Activated CD4-positive, alpha-beta T cell treated with anti-CD3 and anti-CD28 coated beads for 1 hour (primary cell): Measurements from ENCODE around the gene FIZ1.
"Not testable (repeated sequence)": the region's sequence is repeated elsewhere in the genome, so short reads cannot be mapped to it uniquely, and the experiment has no call there.

Experiments used
- DNase-seq: peaks from one replicate; pipeline ENCODE4 v3.0.0-alpha.2; 2020

The FIZ1 gene

DNA sequence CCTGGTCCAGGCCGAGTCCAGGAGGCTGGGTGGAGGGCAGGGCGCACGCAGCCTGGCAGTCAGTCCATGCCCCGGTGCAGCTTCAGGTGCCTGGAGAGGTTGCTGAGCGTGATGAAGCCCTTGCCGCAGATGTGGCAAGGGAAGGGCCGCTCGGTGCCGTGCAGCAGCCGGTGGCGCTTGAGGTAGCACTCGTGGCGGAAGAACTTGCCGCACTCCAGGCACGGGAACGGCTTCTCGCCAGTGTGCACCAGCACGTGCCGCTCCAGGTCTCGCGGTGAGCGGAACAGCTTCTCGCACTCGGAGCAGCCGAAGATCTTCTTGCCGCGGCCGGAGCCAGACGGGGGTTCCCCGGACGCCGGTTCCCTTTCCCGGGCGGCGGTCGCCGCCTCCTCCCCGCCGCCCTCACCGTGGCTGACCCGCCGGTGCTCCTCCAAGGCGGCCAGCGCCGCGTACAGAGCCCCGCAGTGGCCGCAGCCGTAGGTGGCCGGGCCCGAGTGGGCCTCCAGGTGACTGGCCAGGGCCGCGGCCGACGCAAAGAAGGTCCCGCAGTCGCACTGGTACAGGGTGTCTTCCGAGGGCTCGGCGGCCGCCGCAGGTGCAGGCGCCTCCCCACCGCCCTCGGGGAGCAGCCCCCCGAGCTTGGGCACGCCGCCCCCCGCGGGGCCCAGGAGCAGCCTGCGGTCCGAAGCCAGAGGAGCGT lies 6.8 kb downstream of the FIZ1 start:
- no peak for DNase-seq

- no peak for DNase-seq
These were observed 7.8 kb downstream of the FIZ1 start for GRCh38 chr19:55591555-55591954.

DNA sequence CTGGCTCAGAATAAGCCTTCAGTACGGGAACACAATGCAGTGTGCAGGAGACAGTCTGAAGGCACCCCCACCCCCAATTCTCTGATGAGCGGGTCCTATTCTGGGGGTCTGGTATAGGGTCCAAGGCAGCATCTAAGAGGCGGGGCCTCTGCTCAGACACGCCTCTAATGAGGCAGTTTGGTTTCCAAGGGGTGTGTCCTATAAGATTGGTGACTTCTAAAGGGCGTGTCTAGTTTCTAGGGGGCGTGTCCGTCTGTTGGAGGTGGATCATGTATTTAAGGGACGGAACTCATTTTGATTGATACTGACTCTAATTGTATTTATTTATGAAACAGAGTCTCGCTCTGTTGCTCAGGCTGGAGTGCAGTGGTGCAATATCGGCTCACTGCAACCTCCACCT lies 8.7 kb downstream of the FIZ1 start:
- no peak for DNase-seq

DNA sequence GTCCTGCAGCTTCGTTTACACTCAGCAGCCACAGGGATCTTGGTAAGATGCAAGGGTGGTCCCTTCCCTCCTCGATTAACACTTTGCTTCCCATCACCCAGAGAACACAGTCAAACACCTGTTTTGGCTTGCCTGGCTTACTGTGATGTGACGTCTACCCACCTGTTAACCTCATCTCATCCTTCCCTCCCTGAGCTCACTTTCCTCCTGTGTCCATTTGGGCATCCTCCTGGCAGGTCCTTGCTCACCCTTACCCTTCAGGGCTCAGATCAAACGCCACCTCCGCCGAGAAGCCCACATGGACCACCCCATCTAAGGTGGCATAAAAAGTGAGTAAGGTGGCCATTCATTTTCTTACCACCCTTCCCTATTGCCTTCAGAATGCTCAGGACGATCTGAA lies 9.2 kb downstream of the FIZ1 start:
- no peak for DNase-seq

- DNase-seq, result no peak
These were observed 10.6 kb downstream of the FIZ1 start for GRCh38 chr19:55588738-55589137.

GRCh38 chr19:55586976-55587668 lies 12.2 kb downstream of the FIZ1 start:
- peak; percentile 83 for DNase-seq

DNA sequence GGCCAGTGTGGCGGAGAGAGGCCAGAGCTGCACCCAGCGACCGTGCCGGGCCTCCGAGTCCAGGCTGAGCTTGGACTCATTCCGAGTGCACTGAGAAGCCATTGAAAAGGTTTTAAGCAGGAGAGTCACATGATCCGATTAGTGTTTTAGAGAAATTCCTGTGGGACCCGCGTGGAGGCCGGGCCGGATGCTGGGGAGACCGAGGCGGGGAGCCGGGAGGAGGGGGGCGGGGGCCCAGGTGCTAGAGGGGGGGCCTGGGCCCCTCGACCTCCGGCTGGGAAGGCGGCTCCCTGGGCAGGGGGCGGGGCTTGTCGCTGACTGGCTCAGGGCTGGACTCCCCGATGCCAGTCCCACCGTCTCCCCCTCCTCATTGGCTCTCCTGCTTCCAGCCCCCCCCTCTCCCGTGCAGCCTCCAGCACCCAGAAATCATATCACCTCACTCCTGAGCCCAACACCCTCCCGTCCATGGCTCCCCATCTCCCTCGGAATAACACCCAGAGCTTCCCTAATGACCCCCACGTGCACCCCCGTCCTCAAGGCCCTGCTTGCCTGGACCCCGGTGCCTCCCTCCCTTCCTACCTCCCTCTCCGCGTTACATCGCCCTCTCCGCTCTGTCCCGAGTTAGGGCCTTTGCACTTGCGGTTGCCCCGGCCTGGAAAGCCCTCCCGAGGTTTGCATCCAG lies 13.5 kb downstream of the FIZ1 start:
- no peak for DNase-seq

DNA sequence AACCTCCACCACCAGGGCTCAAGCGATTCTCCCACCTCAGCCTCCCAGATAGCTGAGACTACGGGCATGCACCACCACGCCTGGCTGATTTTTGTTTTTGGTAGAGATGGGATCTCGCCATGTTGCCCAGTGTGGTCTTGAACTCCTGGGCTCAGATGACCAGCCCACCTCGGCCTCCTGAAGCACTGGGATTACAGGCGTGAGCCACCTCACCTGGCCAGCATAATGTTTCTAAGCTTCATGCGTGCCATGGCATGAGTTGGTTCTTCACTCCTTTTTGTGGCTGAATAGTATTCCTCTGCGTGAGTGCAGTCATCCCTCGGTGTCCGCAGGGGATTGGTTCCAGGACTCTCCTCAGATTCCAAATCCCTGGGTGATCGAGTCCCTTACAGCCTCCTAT lies 14.4 kb downstream of the FIZ1 start:
- no peak for DNase-seq

DNA sequence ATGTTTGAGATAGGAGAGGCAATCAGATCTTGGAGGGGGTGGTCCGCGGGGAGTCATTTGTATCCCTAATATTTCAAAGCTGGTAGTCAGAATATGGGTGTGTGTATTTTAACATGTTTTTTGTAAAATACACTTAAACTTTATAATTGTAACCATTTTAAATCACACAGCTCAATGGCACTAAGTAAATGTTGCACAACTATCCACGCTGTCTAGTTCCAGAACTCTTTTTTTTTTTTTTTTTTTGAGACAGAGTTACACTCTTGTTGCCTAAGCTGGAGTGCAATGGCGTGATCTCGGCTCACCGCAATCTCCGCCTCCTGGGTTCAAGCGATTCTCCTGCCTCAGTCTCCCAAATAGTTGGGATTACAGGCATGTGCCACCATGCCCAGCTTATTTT lies 15.4 kb downstream of the FIZ1 start:
- DNase-seq, result not testable (repeated sequence)

DNA sequence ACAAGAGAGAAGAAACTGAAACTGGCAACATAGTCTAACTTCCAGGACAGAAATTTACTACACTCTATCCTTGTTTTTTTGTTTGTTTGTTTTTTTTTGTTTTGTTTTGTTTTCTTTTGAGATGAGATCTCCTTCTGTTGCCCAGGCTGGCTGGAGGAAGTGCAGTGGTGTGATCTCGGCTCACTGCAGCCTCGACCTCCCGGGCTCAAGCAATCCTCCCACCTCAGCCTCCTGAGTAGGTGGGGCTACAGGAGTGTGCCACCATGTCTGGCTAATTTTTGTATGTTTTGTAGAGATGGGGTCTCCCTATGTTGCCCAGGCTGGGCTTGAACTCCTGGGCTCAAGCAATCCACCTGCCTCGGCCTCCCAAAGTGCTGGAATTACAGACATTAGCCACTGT lies 17.0 kb downstream of the FIZ1 start:
- DNase-seq, result not testable (repeated sequence)

DNA sequence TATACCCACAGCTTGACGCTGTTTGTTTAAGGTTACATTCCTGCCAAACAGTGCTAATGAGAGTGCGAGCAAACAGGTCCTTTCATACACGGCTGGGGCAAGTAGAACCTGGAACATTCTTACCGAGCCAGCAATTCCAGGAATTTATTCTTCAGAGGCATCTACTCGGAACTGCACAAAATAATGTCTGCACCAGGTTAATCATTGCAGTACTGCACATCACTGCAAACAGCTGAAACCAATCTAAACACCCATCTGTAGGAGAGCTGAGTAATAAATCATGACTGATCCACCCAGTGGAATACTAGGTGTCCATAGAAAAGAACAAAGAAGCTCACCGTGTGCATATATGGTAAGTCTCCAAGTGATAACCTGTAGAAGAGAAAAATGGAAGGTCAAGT lies 17.5 kb downstream of the FIZ1 start:
- no peak for DNase-seq

GRCh38 chr19:55581145-55581822 lies 18.0 kb downstream of the FIZ1 start:
- DNase-seq, result no peak

DNA sequence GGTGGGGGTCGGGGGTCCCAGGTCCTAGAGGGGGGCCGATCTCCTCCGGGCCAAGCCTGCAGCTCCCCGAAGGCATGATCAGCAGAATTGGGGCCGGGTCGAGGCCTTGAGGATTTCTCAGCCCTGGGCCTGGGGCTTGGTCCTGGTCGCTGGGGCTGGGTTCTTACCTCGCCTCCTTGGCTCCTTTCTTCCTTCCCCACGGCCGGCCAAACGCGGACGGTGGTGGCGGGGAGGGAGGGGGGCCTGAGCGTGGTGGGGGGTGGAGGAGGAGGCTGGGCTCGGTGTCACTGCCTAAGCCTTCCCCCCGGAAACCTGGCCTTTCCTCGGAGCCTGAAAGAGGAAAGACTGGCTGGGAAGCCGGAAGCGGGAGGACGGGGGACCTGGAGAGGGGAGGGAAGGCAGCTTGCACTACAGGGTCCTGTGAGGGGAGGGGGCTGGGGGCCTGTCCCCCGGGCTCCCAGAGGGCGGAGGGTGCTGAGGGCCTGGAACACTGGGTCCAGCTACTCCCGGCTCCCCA lies 18.6 kb downstream of the FIZ1 start, which contains the start of gene ZNF579:
Gene ZNF579 (minus strand): TSS at position 221 of the 517 bp plus-strand sequence. CDS start 1,209 bp downstream, outside the sequence.
- peak; percentile 50 for DNase-seq

DNA sequence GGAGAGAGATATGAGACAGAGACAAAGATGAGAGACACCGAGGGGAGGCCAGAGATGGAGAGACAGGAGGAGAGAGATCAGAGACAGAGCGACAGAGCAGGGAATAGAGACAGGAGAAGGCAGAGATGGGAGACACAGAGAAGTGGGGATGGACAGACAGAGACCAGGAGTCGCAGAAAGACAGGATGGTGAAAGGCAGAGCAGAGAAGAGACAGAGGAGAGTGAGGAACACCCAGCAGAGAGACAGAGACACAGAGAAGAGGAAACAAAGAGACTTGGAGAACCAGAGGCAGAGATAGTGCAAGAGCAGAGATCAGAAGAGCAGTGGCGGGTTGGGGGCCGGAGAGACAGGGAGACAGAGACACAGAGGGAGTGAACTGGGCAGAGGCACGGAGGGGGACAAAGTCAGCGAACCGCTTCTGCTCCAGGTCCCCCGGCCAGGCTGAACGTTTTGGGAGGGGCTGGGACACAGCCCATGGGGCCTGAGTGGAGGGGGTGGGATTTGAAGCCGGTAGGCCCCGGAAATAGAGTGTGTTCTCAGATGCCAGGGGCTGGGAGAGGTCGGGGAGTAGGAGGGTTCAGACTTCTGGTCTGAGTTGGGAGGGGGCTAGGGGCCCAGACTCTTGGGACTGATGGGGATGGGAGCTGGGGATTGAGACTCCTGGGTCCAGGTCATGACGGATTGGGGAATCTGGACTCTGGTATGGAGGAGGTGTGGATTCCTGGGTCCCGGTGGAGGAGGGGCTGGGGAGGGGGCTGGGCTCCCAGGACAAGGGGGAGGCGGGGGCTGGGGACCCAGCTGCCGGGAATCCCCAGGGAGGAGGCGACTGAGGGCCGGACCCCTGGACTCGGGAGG lies 19.3 kb downstream of the FIZ1 start:
- DNase-seq, result no peak

- no peak for DNase-seq
These were observed 20.3 kb downstream of the FIZ1 start for GRCh38 chr19:55578761-55579747.

- no peak for DNase-seq
These were observed 21.1 kb downstream of the FIZ1 start for GRCh38 chr19:55578031-55578760.

- no peak for DNase-seq
These were observed 22.6 kb downstream of the FIZ1 start for GRCh38 chr19:55576746-55577145.

GRCh38 chr19:55573929-55574328 lies 25.4 kb downstream of the FIZ1 start:
- DNase-seq, result not testable (repeated sequence)

- DNase-seq, result not testable (repeated sequence)
These were observed 29.8 kb downstream of the FIZ1 start for GRCh38 chr19:55569477-55569876.

DNA sequence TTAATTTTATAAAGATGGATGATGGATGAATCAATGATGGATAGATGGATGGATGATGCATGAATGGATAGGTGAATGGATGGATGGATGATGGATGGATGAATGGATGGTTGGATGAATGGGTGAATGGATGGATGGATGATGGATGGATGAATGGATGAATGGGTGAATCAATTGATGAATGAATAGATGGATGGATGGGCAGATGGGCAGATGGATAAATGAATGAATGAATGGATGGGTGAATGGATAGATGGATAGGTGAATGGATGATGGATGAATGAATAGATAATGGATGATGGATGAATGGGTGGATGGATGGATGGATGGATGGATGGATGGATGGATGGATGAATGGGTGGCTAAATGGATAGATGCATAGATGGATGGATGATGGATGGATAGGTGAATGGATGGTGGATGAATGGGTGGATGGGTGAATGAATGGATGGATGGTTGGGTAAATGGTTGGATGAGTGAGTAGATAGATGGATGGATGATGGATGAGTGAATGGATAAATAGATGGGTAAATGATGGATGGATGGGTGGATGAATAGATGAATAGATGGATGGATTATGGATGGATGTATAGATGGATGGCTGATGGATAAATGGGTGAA lies 31.5 kb downstream of the FIZ1 start:
- no peak for DNase-seq
